PC-9 (cell line): ENCODE results near the gene SRA1.

ENCODE experiments used
- CTCF ChIP-seq: fragments of 200-600 bp; sonication (generic); conservative IDR thresholded peaks from 2 replicates; pipeline ENCODE4 v1.6.1; 2017; ENCODE audit warnings: mixed run types, antibody characterized with exemption, mild to moderate bottlenecking, moderate library complexity
- EZH2 ChIP-seq: fragments of 200-600 bp; sonication (generic); IDR thresholded peaks from 2 replicates; pipeline ENCODE4 v1.8.0; 2017; ENCODE audit warnings: antibody characterized with exemption, low read depth

GRCh38 chr5:140595538-140596300, 38.4 kb upstream of the SRA1 start:
- TF ChIP-seq CTCF, result no peak
- TF ChIP-seq EZH2, result no peak
